Raji (cell line): ENCODE measurements around the gene MAN1A1.

Experiments used
- POLR2A ChIP-seq: IDR thresholded peaks from 2 replicates; pipeline ENCODE4 v1.6.1; 2011; ENCODE audit warnings: low read depth, low read length, control low read depth; ENCODE audit not compliant: insufficient read depth

The MAN1A1 gene

GRCh38 chr6:119280080-119280479 lies 69.5 kb downstream of the MAN1A1 start:
- TF ChIP-seq POLR2A: no peak

GRCh38 chr6:119278625-119279024 lies 70.9 kb downstream of the MAN1A1 start:
- no peak for TF ChIP-seq POLR2A

- TF ChIP-seq POLR2A: no peak
These were observed 72.5 kb downstream of the MAN1A1 start for GRCh38 chr6:119277052-119277451.

GRCh38 chr6:119276211-119276610 lies 73.3 kb downstream of the MAN1A1 start:
- TF ChIP-seq POLR2A: no peak

- TF ChIP-seq POLR2A: no peak
These were observed 75.4 kb downstream of the MAN1A1 start for GRCh38 chr6:119274197-119274595.

- no peak for TF ChIP-seq POLR2A
These were observed 76.0 kb downstream of the MAN1A1 start for GRCh38 chr6:119273272-119274196.

GRCh38 chr6:119270545-119270944 lies 79.0 kb downstream of the MAN1A1 start:
- no peak for TF ChIP-seq POLR2A

GRCh38 chr6:119269266-119270103 lies 80.1 kb downstream of the MAN1A1 start:
- no peak for TF ChIP-seq POLR2A

GRCh38 chr6:119267126-119267905 lies 82.2 kb downstream of the MAN1A1 start:
- TF ChIP-seq POLR2A: no peak

GRCh38 chr6:119264854-119265397 lies 84.6 kb downstream of the MAN1A1 start:
- TF ChIP-seq POLR2A: no peak

- TF ChIP-seq POLR2A: no peak
These were observed 86.9 kb downstream of the MAN1A1 start for GRCh38 chr6:119262612-119263011.

GRCh38 chr6:119261944-119262284 lies 87.6 kb downstream of the MAN1A1 start:
- TF ChIP-seq POLR2A: no peak

- no peak for TF ChIP-seq POLR2A
These were observed 90.5 kb downstream of the MAN1A1 start for GRCh38 chr6:119259027-119259426.

GRCh38 chr6:119257726-119258125 lies 91.8 kb downstream of the MAN1A1 start:
- no peak for TF ChIP-seq POLR2A

GRCh38 chr6:119256978-119257462 lies 92.5 kb downstream of the MAN1A1 start:
- no peak for TF ChIP-seq POLR2A
